OCI-LY7 (cell line): Measurements from ENCODE around the gene FNDC3B. TPM values are rescaled to one million over a fixed set of nuclear protein-coding genes. Genes with fewer than 3 reads are reported as not detected.

Source experiments
- BruUV-seq: library from RNA; stranded (reverse); fragments of 400-500 nt; replicated peaks from 2 replicates; lab custom pipeline; 2021; lab: Mats Ljungman, UMichigan
- CTCF ChIA-PET: fragments of 300-600 bp; sonication (Branson Sonifier 250); formaldehyde crosslinking; loops from one replicate; lab custom pipeline; 2022; ENCODE audit warnings: antibody characterized with exemption; ENCODE audit not compliant: unreplicated experiment; lab: Charles Lee
- POLR2A ChIA-PET: fragments of 300-600 bp; sonication (Branson Sonifier 250); formaldehyde crosslinking; loops from one replicate; lab custom pipeline; 2022; ENCODE audit warnings: antibody characterized with exemption; lab: Charles Lee
- DNase-seq: peaks from one replicate; pipeline ENCODE4 v3.0.0-alpha.2; 2015; ENCODE audit warnings: low spot score
- H2AFZ ChIP-seq: fragments of 200-600 bp; sonication (generic), shearing (Covaris generic); 2 replicates; pipeline ENCODE4 v1.6.1; 2014; ENCODE audit warnings: mild to moderate bottlenecking, antibody characterized with exemption, low read length, moderate library complexity
- H3K27ac ChIP-seq: fragments of 200-600 bp; sonication (generic); 2 replicates; pipeline ENCODE4 v1.5.1; 2014; ENCODE audit warnings: mixed run types, low read depth, mild to moderate bottlenecking, moderate library complexity, low read length, inconsistent platforms; ENCODE audit not compliant: poor library complexity, severe bottlenecking
- H3K36me3 ChIP-seq: fragments of 200-600 bp; sonication (generic); 2 replicates; pipeline ENCODE4 v1.6.1; 2014; ENCODE audit warnings: mild to moderate bottlenecking, antibody characterized with exemption, low read length, moderate library complexity, mixed read lengths; ENCODE audit not compliant: insufficient read depth
- H3K4me1 ChIP-seq: fragments of 200-600 bp; sonication (generic); 2 replicates; pipeline ENCODE4 v1.5.1; 2014; ENCODE audit warnings: mild to moderate bottlenecking, low read length; ENCODE audit not compliant: insufficient read depth, poor library complexity, severe bottlenecking
- H3K4me2 ChIP-seq: fragments of 200-600 bp; sonication (generic); 2 replicates; pipeline ENCODE4 v1.6.1; 2014; ENCODE audit warnings: mild to moderate bottlenecking, low read length
- H3K4me3 ChIP-seq: fragments of 200-600 bp; sonication (generic); 2 replicates; pipeline ENCODE4 v1.5.1; 2014; ENCODE audit warnings: mild to moderate bottlenecking, low read depth, low read length; ENCODE audit not compliant: poor library complexity, severe bottlenecking
- H3K79me2 ChIP-seq: fragments of 200-600 bp; sonication (generic); 2 replicates; pipeline ENCODE4 v1.6.1; 2016; ENCODE audit warnings: low read depth, mild to moderate bottlenecking, low read length, moderate library complexity, mixed read lengths; ENCODE audit not compliant: insufficient read depth
- H3K9me2 ChIP-seq: fragments of 200-600 bp; sonication (generic); 2 replicates; pipeline ENCODE4 v1.6.1; 2016; ENCODE audit warnings: mild to moderate bottlenecking, low read length, mixed read lengths; ENCODE audit not compliant: insufficient read depth
- H3K9me3 ChIP-seq: fragments of 200-600 bp; sonication (generic); 2 replicates; pipeline ENCODE4 v1.6.1; 2014; ENCODE audit warnings: mild to moderate bottlenecking, mixed run types, low read length, mixed read lengths
- H4K20me1 ChIP-seq: fragments of 200-600 bp; sonication (generic); 2 replicates; pipeline ENCODE4 v1.6.1; 2014; ENCODE audit warnings: mild to moderate bottlenecking, antibody characterized with exemption, low read length, moderate library complexity, mixed read lengths; ENCODE audit not compliant: insufficient read depth
- EZH2phosphoT487 ChIP-seq: fragments of 200-600 bp; sonication (generic); IDR thresholded peaks from 2 replicates; pipeline ENCODE4 v1.6.1; 2018; ENCODE audit warnings: low read depth, borderline replicate concordance, mild to moderate bottlenecking, mixed run types, antibody characterized with exemption, low read length, moderate library complexity, mixed read lengths
- intact Hi-C: fragments of 100-400 bp; cut with micrococcal nuclease; formaldehyde crosslinking; loops from one replicate; pipeline ENCODE4 v1.10.0; 2022; ENCODE audit not compliant: unreplicated experiment
- total RNA-seq, 2 experiments: library from RNA; depleted of rRNA in 1 of 2; stranded (reverse); fragments of >200 nt in 1 of 2; shearing (Covaris generic) in 1 of 2; gene quantifications; 2 replicates each; pipeline ENCODE4 v1.2.3, GENCODE V29; 2014 to 2022
- TF ChIP-seq, protein P1 (sequence below): fragments of 200-600 bp; sonication (generic); conservative IDR thresholded peaks from 2 replicates; pipeline ENCODE4 v1.5.1; 2014; ENCODE audit warnings: mild to moderate bottlenecking, antibody characterized with exemption, low read length, moderate library complexity, mixed read lengths

Gene FNDC3B
- total RNA-seq, 2 experiments from 2014 or later = 23.3 to 28.5 TPM

DNA sequence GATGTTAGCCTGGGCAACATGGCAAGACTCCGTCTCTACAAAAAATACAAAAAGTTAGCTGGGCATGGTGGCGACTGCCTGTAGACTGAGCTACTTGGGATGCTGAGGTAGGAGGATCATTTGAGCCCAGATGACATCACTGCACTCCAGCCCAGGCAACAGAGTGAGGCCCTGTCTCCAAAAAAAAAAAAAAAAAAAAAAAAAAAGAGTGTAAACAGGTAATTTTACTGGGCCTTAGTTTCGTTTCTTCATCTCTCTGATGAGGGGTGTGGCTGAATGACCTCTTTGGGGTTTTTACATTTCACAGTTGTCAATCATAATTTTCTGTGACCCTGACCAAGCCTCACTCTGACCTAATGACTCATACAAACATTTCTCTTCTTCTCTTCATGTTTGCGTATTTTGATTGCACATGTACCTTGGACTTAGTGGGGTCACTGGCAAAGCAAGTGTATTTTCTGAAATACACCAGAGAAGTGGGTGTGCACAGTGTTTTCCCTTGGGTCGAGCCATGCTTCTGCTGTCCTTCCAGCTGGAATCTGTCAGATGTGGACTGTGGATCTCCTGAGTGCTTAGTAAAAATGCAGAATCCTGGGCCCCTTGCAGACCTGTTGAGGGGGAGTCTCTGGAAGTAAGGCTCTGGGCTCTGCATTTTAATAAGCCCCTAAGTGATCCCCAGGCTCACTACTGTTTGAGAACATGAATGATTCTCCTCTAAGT, 140.5 kb downstream of the FNDC3B start:
- Histone ChIP-seq H3K36me3 (no peaks in the 10 kb centered on the region), H3K9me3 (no peaks in the 10 kb centered on the region), H3K9me2 (no peaks in the 10 kb centered on the region), H4K20me1 (no peaks in the 10 kb centered on the region; the same call in 1 of the 2 replicates), H2AFZ (no peak overlapping the region), H3K4me3 (no peak overlapping the region), H3K79me2 (no peaks in the 10 kb centered on the region), H3K4me2 (no peak overlapping the region), H3K4me1 (no peaks in the 10 kb centered on the region), H3K27ac (no peak overlapping the region)
- no peak for TF ChIP-seq EZH2phosphoT487
- TF ChIP-seq, protein P1, sequence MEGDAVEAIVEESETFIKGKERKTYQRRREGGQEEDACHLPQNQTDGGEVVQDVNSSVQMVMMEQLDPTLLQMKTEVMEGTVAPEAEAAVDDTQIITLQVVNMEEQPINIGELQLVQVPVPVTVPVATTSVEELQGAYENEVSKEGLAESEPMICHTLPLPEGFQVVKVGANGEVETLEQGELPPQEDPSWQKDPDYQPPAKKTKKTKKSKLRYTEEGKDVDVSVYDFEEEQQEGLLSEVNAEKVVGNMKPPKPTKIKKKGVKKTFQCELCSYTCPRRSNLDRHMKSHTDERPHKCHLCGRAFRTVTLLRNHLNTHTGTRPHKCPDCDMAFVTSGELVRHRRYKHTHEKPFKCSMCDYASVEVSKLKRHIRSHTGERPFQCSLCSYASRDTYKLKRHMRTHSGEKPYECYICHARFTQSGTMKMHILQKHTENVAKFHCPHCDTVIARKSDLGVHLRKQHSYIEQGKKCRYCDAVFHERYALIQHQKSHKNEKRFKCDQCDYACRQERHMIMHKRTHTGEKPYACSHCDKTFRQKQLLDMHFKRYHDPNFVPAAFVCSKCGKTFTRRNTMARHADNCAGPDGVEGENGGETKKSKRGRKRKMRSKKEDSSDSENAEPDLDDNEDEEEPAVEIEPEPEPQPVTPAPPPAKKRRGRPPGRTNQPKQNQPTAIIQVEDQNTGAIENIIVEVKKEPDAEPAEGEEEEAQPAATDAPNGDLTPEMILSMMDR = no peak
- ChIA-PET CTCF (interaction anchor here (0.6 kb wide), 1 partner anchor 226 kb away, joined by 10 read pairs; no protein-coding TSS in a partner anchor), POLR2A (interaction anchor here (0.6 kb wide), 1 partner anchor 230 kb away, joined by 4 read pairs; no protein-coding TSS in a partner anchor)
- intact Hi-C loops = no loop called here
- no TSS peak for BruUV-seq
- DNase-seq = no peak

DNA sequence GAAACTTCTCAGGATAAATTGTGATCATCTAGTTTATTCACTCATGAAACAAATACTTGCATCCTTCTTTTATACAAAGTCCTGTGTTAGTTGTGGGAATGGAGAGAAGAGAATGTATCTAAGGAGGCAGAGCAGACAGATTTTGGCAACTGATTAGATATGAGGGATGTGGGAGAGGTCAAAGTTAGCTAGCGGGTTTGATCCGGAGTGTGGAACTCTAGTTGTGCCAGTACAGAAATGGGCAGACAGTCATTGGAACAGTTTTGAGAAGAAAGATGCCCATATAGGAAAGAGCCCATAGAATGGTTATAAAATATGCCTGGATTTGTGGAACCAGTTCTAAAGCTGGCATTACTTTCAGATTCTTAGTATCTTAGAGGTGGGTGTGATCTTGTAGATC, 141.1 kb downstream of the FNDC3B start:
- Histone ChIP-seq H3K4me2 (no peak overlapping the region), H2AFZ (no peak overlapping the region), H4K20me1 (no peaks in the 10 kb centered on the region; the same call in 1 of the 2 replicates), H3K36me3 (no peaks in the 10 kb centered on the region), H3K9me2 (no peaks in the 10 kb centered on the region), H3K4me1 (no peaks in the 10 kb centered on the region), H3K9me3 (no peaks in the 10 kb centered on the region), H3K79me2 (no peaks in the 10 kb centered on the region), H3K4me3 (no peak overlapping the region), H3K27ac (no peak overlapping the region)
- no peak for DNase-seq
- CTCF ChIA-PET = no interaction called here
- BruUV-seq = no TSS peak
- intact Hi-C loops = no loop called here
- TF ChIP-seq, protein P1 = no peak
- no peak for TF ChIP-seq EZH2phosphoT487
- POLR2A ChIA-PET = interaction anchor here (0.6 to 0.8 kb wide), 3 partner anchors 10 to 407 kb away, joined by 4 to 5 read pairs (median 4); no protein-coding TSS in a partner anchor
